Fibroblast of peridontal ligament (primary cell): Measurements from ENCODE around the gene ATG2A.

ENCODE experiments used
- DNase-seq: peaks from one replicate; pipeline ENCODE4 v3.0.0-alpha.2; 2010; ENCODE audit errors: extremely low read depth

ATG2A gene

GRCh38 chr11:64916775-64917662 lies at the start of gene ATG2A:
ATG2A (minus strand) TSS chr11:64917209; CDS start chr11:64917135, 74 bp downstream.
- DNase-seq, result peak; percentile 99

DNA sequence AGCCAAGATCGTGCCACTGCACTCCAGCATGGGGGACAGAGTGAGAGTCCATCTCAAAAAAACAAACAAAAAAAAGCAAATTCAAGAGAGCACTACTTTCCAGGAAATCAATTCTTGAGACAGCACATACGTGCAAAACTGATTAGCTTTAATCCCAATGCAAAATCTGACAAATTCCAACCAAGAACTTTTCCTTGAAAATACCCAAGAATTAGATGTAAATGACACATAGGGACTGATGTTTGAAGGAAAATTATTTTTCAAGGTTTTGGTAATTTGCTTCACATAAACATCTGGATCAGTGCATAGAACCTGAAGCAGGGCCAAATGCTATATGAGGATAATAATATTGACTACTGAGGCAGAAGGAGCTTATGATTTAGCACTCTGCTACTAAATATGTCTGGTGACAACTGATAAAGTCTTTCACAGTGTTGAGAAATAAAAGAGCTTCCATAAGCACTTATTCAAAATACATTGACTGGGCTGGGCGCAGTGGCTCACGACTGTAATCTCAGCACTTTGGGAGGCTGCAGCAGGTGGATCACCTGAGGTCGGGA lies 46.1 kb upstream of the ATG2A start:
- DNase-seq, result no peak

DNA sequence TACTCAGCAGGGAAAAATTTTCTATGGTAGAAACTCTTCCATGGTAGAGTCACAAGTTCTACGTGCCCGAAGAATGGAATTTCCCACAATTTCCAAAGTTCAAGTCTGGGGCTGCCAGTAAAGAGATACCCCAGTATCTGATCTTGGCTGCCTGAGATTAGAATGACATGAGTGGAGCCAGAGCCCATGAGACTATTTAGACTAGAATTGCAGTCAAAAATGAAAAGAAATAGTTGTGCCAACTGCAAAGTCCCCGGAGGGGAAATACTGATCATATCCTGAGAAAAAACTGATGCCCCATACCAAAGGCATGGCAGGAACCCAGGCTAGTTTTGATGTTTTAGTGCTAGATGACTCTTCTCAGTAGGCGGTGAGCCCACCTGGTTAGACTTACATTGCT lies 43.7 kb upstream of the ATG2A start:
- no peak for DNase-seq

DNA sequence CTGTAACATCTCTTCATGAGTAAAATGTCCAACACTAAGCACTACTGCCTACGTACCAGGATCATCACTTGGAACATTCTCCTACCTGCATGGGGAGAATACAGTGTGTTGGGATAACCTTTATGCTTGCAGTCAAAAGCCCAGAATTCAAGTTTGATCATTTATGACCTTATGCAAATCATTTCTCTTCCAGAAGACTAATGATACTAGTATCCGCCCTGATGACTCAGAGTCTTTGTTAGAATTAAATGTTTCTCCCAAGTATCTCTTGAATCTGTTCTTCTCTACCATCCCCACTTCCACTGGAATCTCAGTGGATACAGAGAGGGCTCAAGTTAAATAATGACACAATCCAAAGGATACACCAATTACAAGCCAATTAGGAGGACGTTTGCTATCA lies 42.5 kb upstream of the ATG2A start:
- DNase-seq, result no peak

- no peak for DNase-seq
Observed at GRCh38 chr11:64954201-64954600, 37.2 kb upstream of the ATG2A start.

DNA sequence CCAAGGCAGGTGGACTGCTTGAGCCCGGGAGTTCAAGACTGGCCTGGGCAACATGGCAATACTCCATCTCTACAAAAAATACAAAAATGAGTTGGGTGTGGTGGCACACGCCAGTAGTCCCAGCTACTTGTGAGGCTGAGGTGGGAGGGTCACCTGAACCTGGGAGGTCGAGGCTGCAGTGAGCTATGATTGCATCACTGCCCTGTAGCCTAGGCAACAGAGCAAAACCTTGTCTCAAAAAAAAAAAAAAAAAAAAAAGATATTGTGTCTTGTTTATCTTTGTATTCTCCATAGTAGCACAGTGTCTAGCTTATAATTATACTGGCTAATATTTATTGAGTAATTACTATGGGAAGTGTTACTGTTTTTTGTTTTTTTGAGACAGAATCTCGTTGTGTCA lies 34.5 kb upstream of the ATG2A start:
- DNase-seq, result no peak

- no peak for DNase-seq
Observed at GRCh38 chr11:64947208-64947814, 30.3 kb upstream of the ATG2A start.

GRCh38 chr11:64936539-64936938 lies 19.5 kb upstream of the ATG2A start:
- no peak for DNase-seq

- DNase-seq, result no peak
Observed at GRCh38 chr11:64935359-64936081, 18.5 kb upstream of the ATG2A start, which contains the start of gene GPHA2. GPHA2 (minus strand) TSS chr11:64935893; CDS start chr11:64935460, 433 bp downstream.

- DNase-seq, result no peak
Observed at GRCh38 chr11:64934682-64935358, 17.8 kb upstream of the ATG2A start.

- no peak for DNase-seq
Observed at GRCh38 chr11:64933935-64934681, 17.1 kb upstream of the ATG2A start.

- DNase-seq, result no peak
Observed at GRCh38 chr11:64933213-64933934, 16.4 kb upstream of the ATG2A start.

DNA sequence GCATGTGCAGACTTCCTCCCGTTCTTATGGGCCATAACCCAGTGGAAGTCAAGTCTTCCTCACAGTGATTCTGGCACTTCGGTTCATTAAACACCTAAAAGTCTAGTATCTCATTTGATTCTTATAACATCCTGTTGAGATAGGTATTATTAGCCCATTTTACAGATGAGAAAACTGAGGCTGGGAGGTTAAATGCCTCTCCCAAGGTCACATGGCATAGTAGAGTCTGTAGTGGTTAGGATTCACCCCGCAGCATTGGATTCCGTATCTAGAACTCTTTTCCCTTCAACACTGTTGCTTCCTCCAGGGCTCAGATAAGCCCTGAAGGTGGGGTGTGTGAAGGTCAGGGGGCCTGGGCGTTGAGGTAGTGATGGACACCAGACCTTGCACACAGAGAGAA lies 15.3 kb upstream of the ATG2A start:
- DNase-seq, result no peak

- DNase-seq, result no peak
Observed at GRCh38 chr11:64931290-64931689, 14.3 kb upstream of the ATG2A start.

DNA sequence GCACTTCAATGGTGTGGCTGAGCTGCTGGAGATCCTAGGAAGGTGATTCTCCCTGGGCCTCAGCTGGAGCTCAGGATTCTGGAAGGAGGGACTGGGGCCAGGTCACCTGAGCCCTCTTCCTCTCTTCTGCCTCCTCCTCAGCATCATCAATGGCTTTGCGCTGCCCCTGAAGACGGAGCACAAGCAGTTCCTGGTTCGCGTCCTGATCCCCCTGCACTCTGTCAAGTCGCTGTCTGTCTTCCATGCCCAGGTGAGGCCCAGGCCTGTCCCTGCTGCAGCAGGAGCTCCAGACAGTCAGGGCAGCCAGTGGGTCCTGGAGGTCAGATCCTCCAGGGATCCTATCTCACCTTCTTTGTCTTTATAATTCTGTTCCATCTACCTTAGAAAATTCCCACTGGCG lies 13.3 kb upstream of the ATG2A start:
- no peak for DNase-seq

DNA sequence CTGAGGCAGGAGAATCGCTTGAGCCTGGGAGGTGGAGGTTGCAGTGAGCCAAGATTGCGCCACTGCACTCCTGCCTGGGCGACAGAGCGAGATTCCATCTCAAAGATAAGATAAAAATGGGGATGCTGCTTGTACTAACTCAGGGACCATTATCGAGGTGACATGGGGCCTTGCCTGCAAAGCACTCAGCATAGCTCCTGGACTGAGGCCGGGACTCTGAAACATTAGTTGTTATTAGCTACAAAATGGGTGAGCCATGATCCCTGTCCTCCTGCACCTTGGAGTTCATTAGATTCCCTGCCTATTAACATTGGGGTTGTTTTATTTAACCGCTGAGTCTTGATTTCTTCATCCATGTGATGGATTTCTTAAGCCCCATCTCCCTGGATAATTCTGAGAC lies 12.6 kb upstream of the ATG2A start:
- DNase-seq, result no peak

- no peak for DNase-seq
Observed at GRCh38 chr11:64928957-64929356, 11.9 kb upstream of the ATG2A start.

GRCh38 chr11:64926689-64927088 lies 9.7 kb upstream of the ATG2A start:
- no peak for DNase-seq

DNA sequence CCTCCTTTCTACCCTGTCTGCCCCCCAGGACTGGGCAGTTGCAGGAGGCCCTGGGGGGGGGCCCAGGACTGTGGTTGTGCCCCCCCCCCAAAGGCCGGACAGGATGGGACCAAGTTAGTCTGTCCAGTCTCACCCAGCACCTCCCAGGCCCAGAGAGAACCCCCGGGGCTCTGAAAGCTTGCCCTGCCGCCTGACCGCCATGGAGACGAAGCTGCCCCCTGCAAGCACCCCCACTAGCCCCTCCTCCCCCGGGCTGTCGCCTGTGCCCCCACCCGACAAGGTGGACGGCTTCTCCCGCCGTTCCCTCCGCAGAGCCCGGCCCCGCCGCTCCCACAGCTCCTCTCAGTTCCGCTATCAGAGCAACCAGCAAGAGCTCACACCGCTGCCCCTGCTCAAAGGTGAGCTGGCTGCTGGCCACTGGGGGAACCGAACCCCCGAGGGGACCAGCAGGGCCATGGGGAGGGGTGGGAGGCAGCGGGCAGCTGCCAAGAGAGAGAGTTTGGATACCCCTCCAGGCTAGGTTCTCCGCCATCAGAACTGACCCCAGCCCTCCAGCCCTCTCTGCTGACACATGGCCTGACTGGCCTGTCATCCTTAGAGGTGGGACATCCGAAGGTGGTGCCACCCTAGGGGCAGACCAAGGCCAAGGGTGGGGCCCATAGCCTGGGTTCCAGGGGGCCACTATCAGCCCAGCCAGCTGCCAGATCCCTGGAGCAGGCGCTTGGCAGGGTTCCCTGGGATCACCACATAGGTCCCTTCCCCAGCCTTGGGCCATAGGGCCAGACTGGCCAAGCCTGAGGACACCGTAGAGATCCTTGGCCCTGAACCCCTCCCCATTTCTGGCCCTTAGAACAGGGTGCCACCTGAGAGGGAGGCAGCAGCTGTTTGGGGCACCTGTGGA lies 8.8 kb upstream of the ATG2A start:
- DNase-seq, result no peak
